ENCODE results near the gene ARHGAP6.

GRCh38 chrX:11702420-11702819 is 36.7 kb upstream of the ARHGAP6 start:
- TF ChIP-seq MAX (IDR thresholded peaks at IDR 0.05; ENCODE audit: low read depth, low read length) (no peak), CTCF (IDR thresholded peaks at IDR 0.05; ENCODE audit: low read depth, low read length) (no peak)
